Thyroid gland (tissue), 4 donors: ENCODE measurements around the gene PTPA. TPM values are rescaled to one million over a fixed set of nuclear protein-coding genes. Genes with fewer than 3 reads are reported as not detected.
"Not testable (repeated sequence)": the region's sequence is repeated elsewhere in the genome, so short reads cannot be mapped to it uniquely, and the experiment has no call there.

Experiments
- DNase-seq, 2 donors: peaks; one replicate each; pipeline ENCODE4 v3.0.0-alpha.2; 2019
- H3K27ac ChIP-seq, 3 donors: fragments of 200-600 bp; sonication (generic); 1 replicate in 2 of 3; 2 replicates in 1 of 3; pipeline ENCODE4 v1.5.1; 2016 to 2019; ENCODE audit warnings: mild to moderate bottlenecking in 1 of 3, moderate library complexity in 1 of 3
- H3K27me3 ChIP-seq: fragments of 200-600 bp; sonication (generic); one replicate; pipeline ENCODE4 v1.5.1; 2019
- H3K36me3 ChIP-seq, 2 donors: fragments of 200-600 bp; sonication (generic); one replicate each; pipeline ENCODE4 v1.5.1; 2016 to 2019
- H3K4me1 ChIP-seq, 2 donors: fragments of 200-600 bp; sonication (generic); one replicate each; pipeline ENCODE4 v1.5.1; 2017 to 2019
- H3K4me3 ChIP-seq, 3 donors: fragments of 200-600 bp; sonication (generic); replicated peaks in 1 of 3; 1 replicate in 2 of 3; 2 replicates in 1 of 3; pipeline ENCODE4 v1.5.1; 2016; ENCODE audit warnings: mild to moderate bottlenecking in 1 of 3
- H3K9me3 ChIP-seq: fragments of 200-600 bp; sonication (generic); one replicate; pipeline ENCODE4 v1.5.1; 2017
- CTCF ChIP-seq, 6 experiments: fragments of 200-600 bp in 3 of 6; fragments of 450-650 bp in 3 of 6; sonication (generic) in 3 of 6; IDR thresholded peaks; one replicate each; pipeline ENCODE4 v1.5.1; 2016 to 2019; ENCODE audit warnings: antibody characterized with exemption in 6 of 6, mild to moderate bottlenecking in 2 of 6, inconsistent platforms in 1 of 6, moderate library complexity in 1 of 6
- POLR2A ChIP-seq, 2 donors: fragments of 450-650 bp; IDR thresholded peaks; one replicate each; pipeline ENCODE4 v1.6.1; 2017; ENCODE audit warnings: antibody characterized with exemption in 2 of 2, mild to moderate bottlenecking in 2 of 2, moderate library complexity in 1 of 2
- WGBS, 2 donors: methylation state at CpG; one replicate each; pipeline ENCODE4 v1.1.5; 2017; 5-methylcytosine and 5-hydroxymethylcytosine counted together
- intact Hi-C: fragments of 100-400 bp; cut with DNase I; formaldehyde crosslinking; loops from one replicate; pipeline ENCODE4 v1.15.1; 2023
- total RNA-seq, 4 donors: library from RNA; depleted of rRNA; stranded (reverse); fragments of >200 nt; gene quantifications; one replicate each; pipeline ENCODE4 v1.2.3, GENCODE V29; 2016

PTPA gene
- total RNA-seq, 4 donors from 2014 or later, result 45.0 to 117 (median 89.5) TPM

GRCh38 chr9:129184596-129185122, 73.4 kb downstream of the PTPA start:
- Histone ChIP-seq H3K9me3 (no peaks in the 10 kb centered on the region), H3K4me1 (no peaks in the 10 kb centered on the region), H3K36me3 (no peaks in the 10 kb centered on the region), H3K27ac (no peak overlapping the region), H3K4me3 (no peak overlapping the region), H3K27me3 (no peaks in the 10 kb centered on the region)
- no peak for DNase-seq
- intact Hi-C loops, result loop anchor here (10.0 kb wide), 1 partner anchor 140 kb away; no protein-coding TSS in a partner anchor
- TF ChIP-seq POLR2A (IDR thresholded peaks at IDR 0.05), result no peak
- TF ChIP-seq CTCF (IDR thresholded peaks at IDR 0.05), result no peak
- WGBS, 2 donors, result 63 to 70% methylated on average over 9 of the region's 9 CpGs

- Histone ChIP-seq H3K4me1 (no peaks in the 10 kb centered on the region), H3K27ac (no peak overlapping the region), H3K4me3 (no peak overlapping the region), H3K27me3 (no peaks in the 10 kb centered on the region), H3K36me3 (no peaks in the 10 kb centered on the region), H3K9me3 (no peaks in the 10 kb centered on the region)
- no peak for TF ChIP-seq POLR2A (IDR thresholded peaks at IDR 0.05)
- TF ChIP-seq CTCF (IDR thresholded peaks at IDR 0.05), result no peak
- WGBS, 2 donors, result 85 to 95% methylated on average over 6 of the region's 6 CpGs
- intact Hi-C loops, result loop anchor here (10.0 kb wide), 1 partner anchor 139 kb away; no protein-coding TSS in a partner anchor
- DNase-seq, result no peak
These were observed 74.2 kb downstream of the PTPA start for GRCh38 chr9:129185402-129185801.

GRCh38 chr9:129185991-129186390, 74.8 kb downstream of the PTPA start:
- H3K9me3 ChIP-seq, result no peaks in the 10 kb centered on the region
- H3K27ac ChIP-seq, result no peak overlapping the region
- no peaks in the 10 kb centered on the region for H3K4me1 ChIP-seq
- H3K27me3 ChIP-seq, result no peaks in the 10 kb centered on the region
- TF ChIP-seq POLR2A (IDR thresholded peaks at IDR 0.05) (no peak), CTCF (IDR thresholded peaks at IDR 0.05) (no peak)
- no peaks in the 10 kb centered on the region for H3K36me3 ChIP-seq
- no peak overlapping the region for H3K4me3 ChIP-seq
- 88 to 95% methylated on average over 7 to 10 of the region's 10 CpGs for WGBS, 2 donors
- no peak for DNase-seq
- intact Hi-C loops, result loop anchor here (10.0 kb wide), 1 partner anchor 139 kb away; no protein-coding TSS in a partner anchor

- H3K27me3 ChIP-seq, result no peaks in the 10 kb centered on the region
- no peak for TF ChIP-seq POLR2A (IDR thresholded peaks at IDR 0.05)
- no peak for TF ChIP-seq CTCF (IDR thresholded peaks at IDR 0.05)
- 69 to 79% methylated on average over 1 of the region's 1 CpG for WGBS, 2 donors
- no peak for DNase-seq
- H3K27ac ChIP-seq, result no peak overlapping the region
- H3K9me3 ChIP-seq, result no peaks in the 10 kb centered on the region
- H3K4me1 ChIP-seq, result no peaks in the 10 kb centered on the region
- intact Hi-C loops, result loop anchor here (10.0 kb wide), 1 partner anchor 138 kb away; no protein-coding TSS in a partner anchor
- H3K36me3 ChIP-seq, result no peaks in the 10 kb centered on the region
- no peak overlapping the region for H3K4me3 ChIP-seq
These were observed 75.8 kb downstream of the PTPA start for GRCh38 chr9:129187042-129187441.

GRCh38 chr9:129189971-129190370, 78.8 kb downstream of the PTPA start:
- not testable (repeated sequence) for H3K4me1 ChIP-seq, H3K27me3 ChIP-seq, DNase-seq, H3K4me3 ChIP-seq, H3K27ac ChIP-seq, H3K36me3 ChIP-seq, H3K9me3 ChIP-seq
- intact Hi-C loops, result loop anchor here (10.0 kb wide), 1 partner anchor 135 kb away; no protein-coding TSS in a partner anchor
- WGBS, 2 donors, result 96 to 98% methylated on average over 8 of the region's 8 CpGs
